Fibroblast of lung (primary cell): ENCODE data around the gene CNNM3. TPM values are rescaled to one million over a fixed set of nuclear protein-coding genes. Genes with fewer than 3 reads are reported as not detected.

Source experiments
- DNase-seq, 2 donors: peaks; one replicate each; pipeline versions ENCODE4 v3.0.0 to v3.0.0-alpha.2; 2010; ENCODE audit warnings: low read depth in 2 of 2
- H2AFZ ChIP-seq: 2 replicates; pipeline ENCODE4 v1.5.1; 2012; ENCODE audit warnings: low read length, control low read depth, inconsistent platforms
- H3K27ac ChIP-seq: 2 replicates; pipeline ENCODE4 v1.5.1; 2011; ENCODE audit warnings: low read length, control low read depth; ENCODE audit not compliant: insufficient read depth
- H3K27me3 ChIP-seq: 2 replicates; pipeline ENCODE4 v1.5.1; 2011; ENCODE audit warnings: mild to moderate bottlenecking, low read length; ENCODE audit not compliant: control insufficient read depth, insufficient read depth
- H3K36me3 ChIP-seq: 2 replicates; pipeline ENCODE4 v1.5.1; 2011; ENCODE audit warnings: low read length; ENCODE audit not compliant: control insufficient read depth, insufficient read depth
- H3K4me1 ChIP-seq: 2 replicates; pipeline ENCODE4 v1.5.1; 2011; ENCODE audit warnings: low read length; ENCODE audit not compliant: control insufficient read depth, insufficient read depth; ENCODE audit errors: extremely low read depth
- H3K4me2 ChIP-seq: 2 replicates; pipeline ENCODE4 v1.5.1; 2011; ENCODE audit warnings: low read length, control low read depth; ENCODE audit not compliant: insufficient read depth; ENCODE audit errors: extremely low read depth
- H3K4me3 ChIP-seq, 4 experiments: fragments of 200-600 bp in 1 of 4; sonication (generic) in 1 of 4; replicated peaks in 1 of 4; 2 replicates each; pipeline ENCODE4 v1.5.1; 2011 to 2016; ENCODE audit warnings: low read length in 4 of 4, low read depth in 3 of 4, mild to moderate bottlenecking in 3 of 4, control low read depth in 2 of 4, inconsistent platforms in 1 of 4, mixed read lengths in 1 of 4; ENCODE audit not compliant: insufficient read depth in 1 of 4; ENCODE audit errors: control extremely low read depth in 1 of 4
- H3K79me2 ChIP-seq: 2 replicates; pipeline ENCODE4 v1.5.1; 2012; ENCODE audit warnings: mild to moderate bottlenecking, low read length, inconsistent platforms; ENCODE audit not compliant: control insufficient read depth, insufficient read depth
- H3K9ac ChIP-seq: 2 replicates; pipeline ENCODE4 v1.5.1; 2011; ENCODE audit warnings: mild to moderate bottlenecking, low read length, control low read depth; ENCODE audit not compliant: insufficient read depth
- H3K9me3 ChIP-seq: 2 replicates; pipeline ENCODE4 v1.5.1; 2012; ENCODE audit warnings: low read depth, low read length; ENCODE audit not compliant: control insufficient read depth, insufficient read depth
- H4K20me1 ChIP-seq: 2 replicates; pipeline ENCODE4 v1.5.1; 2011; ENCODE audit warnings: low read length; ENCODE audit not compliant: control insufficient read depth, insufficient read depth; ENCODE audit errors: extremely low read depth
- CTCF ChIP-seq, 2 donors: IDR thresholded peaks in 1 of 2; conservative IDR thresholded peaks in 1 of 2; 1 replicate in 1 of 2; 2 replicates in 1 of 2; pipeline ENCODE4 v1.5.1; 2011 to 2012; ENCODE audit warnings: low read length in 2 of 2, control low read depth in 1 of 2, inconsistent platforms in 1 of 2, low read depth in 1 of 2, mild to moderate bottlenecking in 1 of 2
- EZH2 ChIP-seq: IDR thresholded peaks from 2 replicates; pipeline ENCODE4 v1.5.1; 2012; ENCODE audit warnings: low read length, control low read depth, mild to moderate bottlenecking; ENCODE audit errors: missing control alignments
- polyA plus RNA-seq, 2 donors: library from polyadenylated mRNA; depleted of rRNA in 1 of 2; stranded (reverse) in 1 of 2; unstranded in 1 of 2; fragments of >200 nt; gene quantifications; 2 replicates each; pipeline ENCODE4 v1.2.1, GENCODE V29; 2011 to 2012; ENCODE audit warnings: missing spikeins in 1 of 2
- total RNA-seq: library from RNA; depleted of rRNA; stranded (reverse); fragments of >200 nt; gene quantifications from 2 replicates; pipeline ENCODE4 v1.2.1, GENCODE V29; 2014

CNNM3 gene
- total and polyA plus RNA-seq, 2 donors (not counting 1 experiment from before 2014, with no cell fraction given): 4.3 to 9.9 TPM

- TF ChIP-seq CTCF (conservative IDR thresholded peaks at IDR 0.05 in 1 of 2, IDR thresholded peaks at IDR 0.05 in 1 of 2; ENCODE audit: low read depth in 1 of 2, low read length in 2 of 2): no peak
- TF ChIP-seq EZH2: no peak
- DNase-seq: peak; percentile 18 to 39
- Histone ChIP-seq H3K4me3 (peak overlapping the region; percentile 54 to 71 (median 66)), H3K79me2 (peaks cover 3% of the 10 kb centered on the region), H2AFZ (peak overlapping the region; percentile 64), H3K9ac (peak overlapping the region; percentile 16), H4K20me1 (no peaks in the 10 kb centered on the region), H3K27me3 (no peaks in the 10 kb centered on the region), H3K27ac (no peak overlapping the region), H3K4me2 (peak overlapping the region; percentile 98), H3K4me1 (peaks cover 7% of the 10 kb centered on the region), H3K9me3 (no peaks in the 10 kb centered on the region), H3K36me3 (no peaks in the 10 kb centered on the region)
Observed at GRCh38 chr2:96816836-96817702, 1.0 kb downstream of the CNNM3 start.

GRCh38 chr2:96817882-96818281, 1.8 kb downstream of the CNNM3 start:
- Histone ChIP-seq H3K9me3 (no peaks in the 10 kb centered on the region), H3K36me3 (no peaks in the 10 kb centered on the region), H3K79me2 (peaks cover 3% of the 10 kb centered on the region), H3K9ac (no peak overlapping the region), H3K27ac (no peak overlapping the region), H3K4me1 (peaks cover 7% of the 10 kb centered on the region), H3K27me3 (no peaks in the 10 kb centered on the region), H3K4me3 (peak overlapping the region in 2 of 4 experiments; percentile 64 to 69), H2AFZ (no peak overlapping the region), H4K20me1 (no peaks in the 10 kb centered on the region), H3K4me2 (peak overlapping the region; percentile 98)
- no peak for DNase-seq
- TF ChIP-seq EZH2 (no peak), CTCF (conservative IDR thresholded peaks at IDR 0.05 in 1 of 2, IDR thresholded peaks at IDR 0.05 in 1 of 2; ENCODE audit: low read depth in 1 of 2, low read length in 2 of 2) (no peak)

- Histone ChIP-seq H2AFZ (no peak overlapping the region), H3K36me3 (no peaks in the 10 kb centered on the region), H3K4me3 (no peak overlapping the region), H3K9ac (no peak overlapping the region), H3K27me3 (no peaks in the 10 kb centered on the region), H3K9me3 (no peaks in the 10 kb centered on the region), H4K20me1 (no peaks in the 10 kb centered on the region), H3K4me1 (peaks cover 7% of the 10 kb centered on the region), H3K4me2 (no peak overlapping the region), H3K79me2 (peaks cover 3% of the 10 kb centered on the region), H3K27ac (no peak overlapping the region)
- DNase-seq: no peak
- no peak for TF ChIP-seq CTCF (conservative IDR thresholded peaks at IDR 0.05 in 1 of 2, IDR thresholded peaks at IDR 0.05 in 1 of 2; ENCODE audit: low read depth in 1 of 2, low read length in 2 of 2)
- TF ChIP-seq EZH2: no peak
Observed at GRCh38 chr2:96819128-96819875, 3.2 kb downstream of the CNNM3 start.
